ENCODE results near the gene CEP290. TPM values are rescaled to one million over a fixed set of nuclear protein-coding genes. Genes with fewer than 3 reads are reported as not detected.
"Not testable (repeated sequence)": the region's sequence is repeated elsewhere in the genome, so short reads cannot be mapped to it uniquely, and the experiment has no call there.

The CEP290 gene
- total RNA-seq, 2 experiments from 2014 or later = 15.2 to 15.3 TPM

- H3K4me1 Mint-ChIP-seq (ENCODE audit: low read depth) = peaks cover 33% of the 10 kb centered on the region
Observed at GRCh38 chr12:88144546-88145468, 2.9 kb upstream of the CEP290 start.

GRCh38 chr12:88144037-88144436, 2.1 kb upstream of the CEP290 start:
- ATAC-seq (no peak), DNase-seq (no peak)
- Mint-ChIP-seq H3K27ac (no peak overlapping the region), H3K9me3 (no peaks in the 10 kb centered on the region), H3K4me1 (ENCODE audit: low read depth) (peaks cover 33% of the 10 kb centered on the region), H3K36me3 (ENCODE audit: low read depth) (peaks cover 6% of the 10 kb centered on the region), H3K4me3 (peak overlapping the region; percentile 13), H3K27me3 (no peaks in the 10 kb centered on the region)
- CTCF ChIA-PET = no interaction called here
- POLR2A ChIA-PET = interaction anchor here (0.6 kb wide), 1 partner anchor 1074 kb away, joined by 3 read pairs; no protein-coding TSS in a partner anchor
- TF ChIP-seq CTCF (IDR thresholded peaks at IDR 0.05) = no peak
- intact Hi-C loops (cut with micrococcal nuclease) = no loop called here

More at GRCh38 chr12:88144546-88145468, 2.9 kb upstream of the CEP290 start:
- DNase-seq (no peak), ATAC-seq (no peak)
- no peak for TF ChIP-seq CTCF (IDR thresholded peaks at IDR 0.05)
- Mint-ChIP-seq H3K27ac (no peak overlapping the region), H3K27me3 (no peaks in the 10 kb centered on the region), H3K4me3 (peak overlapping the region; percentile 13), H3K9me3 (no peaks in the 10 kb centered on the region), H3K36me3 (ENCODE audit: low read depth) (peaks cover 7% of the 10 kb centered on the region)
- intact Hi-C loops (cut with micrococcal nuclease) = no loop called here
- ChIA-PET POLR2A (interaction anchor here (0.6 kb wide), 1 partner anchor 1073 kb away, joined by 3 read pairs; no protein-coding TSS in a partner anchor), CTCF (no interaction called here)

GRCh38 chr12:88142610-88142991, 713 bp upstream of the CEP290 start:
- H3K27ac Mint-ChIP-seq = peak overlapping the region; percentile 95
- POLR2A ChIA-PET = interaction anchor here (0.6 to 1.3 kb wide), 3 partner anchors 16 to 107 kb away, joined by 3 to 4 read pairs (median 4); a partner anchor contains a TSS
- intact Hi-C loops (cut with micrococcal nuclease) = loop anchor here (2.0 kb wide), 1 partner anchor 108 kb away; a partner anchor contains a TSS
- no peaks in the 10 kb centered on the region for H3K9me3 Mint-ChIP-seq
- H3K4me1 Mint-ChIP-seq (ENCODE audit: low read depth) = peaks cover 33% of the 10 kb centered on the region
- TF ChIP-seq CTCF (IDR thresholded peaks at IDR 0.05) = no peak
- H3K4me3 Mint-ChIP-seq = peak overlapping the region; percentile 97
- ATAC-seq (no peak), DNase-seq (peak; percentile 55)
- CTCF ChIA-PET = interaction anchor here (0.9 to 1.2 kb wide), 2 partner anchors 11 to 12 kb away, joined by 3 read pairs; no protein-coding TSS in a partner anchor
- no peaks in the 10 kb centered on the region for H3K27me3 Mint-ChIP-seq
- peaks cover 15% of the 10 kb centered on the region for H3K36me3 Mint-ChIP-seq (ENCODE audit: low read depth)

GRCh38 chr12:88141425-88141773, 489 bp downstream of the CEP290 start:
- peak overlapping the region; percentile 95 for H3K27ac Mint-ChIP-seq
- ChIA-PET CTCF (interaction anchor here (1.0 to 1.2 kb wide), 2 partner anchors 10 to 876 kb away, joined by 3 read pairs; no protein-coding TSS in a partner anchor), POLR2A (interaction anchor here (0.6 to 1.3 kb wide), 3 partner anchors 18 to 106 kb away, joined by 3 to 4 read pairs (median 3); a partner anchor contains a TSS)
- ATAC-seq = no peak
- no peaks in the 10 kb centered on the region for H3K9me3 Mint-ChIP-seq
- peak overlapping the region; percentile 97 for H3K4me3 Mint-ChIP-seq
- no peaks in the 10 kb centered on the region for H3K27me3 Mint-ChIP-seq
- peaks cover 20% of the 10 kb centered on the region for H3K36me3 Mint-ChIP-seq (ENCODE audit: low read depth)
- peaks cover 36% of the 10 kb centered on the region for H3K4me1 Mint-ChIP-seq (ENCODE audit: low read depth)
- intact Hi-C loops (cut with micrococcal nuclease) = no loop called here
- TF ChIP-seq CTCF (IDR thresholded peaks at IDR 0.05) = no peak
- no peak for DNase-seq

GRCh38 chr12:88139711-88140110, 2.2 kb downstream of the CEP290 start:
- POLR2A ChIA-PET; intact Hi-C loops (cut with micrococcal nuclease); H3K27ac Mint-ChIP-seq; ATAC-seq; CTCF ChIA-PET; H3K4me3 Mint-ChIP-seq; H3K9me3 Mint-ChIP-seq; DNase-seq; H3K27me3 Mint-ChIP-seq: not testable (repeated sequence)
- Mint-ChIP-seq H3K4me1 (ENCODE audit: low read depth) (peaks cover 26% of the 10 kb centered on the region), H3K36me3 (ENCODE audit: low read depth) (peaks cover 21% of the 10 kb centered on the region)

- intact Hi-C loops (cut with micrococcal nuclease); CTCF ChIA-PET; DNase-seq; H3K4me3 Mint-ChIP-seq; H3K27me3 Mint-ChIP-seq; H3K9me3 Mint-ChIP-seq; H3K27ac Mint-ChIP-seq; POLR2A ChIA-PET; ATAC-seq: not testable (repeated sequence)
- Mint-ChIP-seq H3K4me1 (ENCODE audit: low read depth) (peaks cover 13% of the 10 kb centered on the region), H3K36me3 (ENCODE audit: low read depth) (peaks cover 36% of the 10 kb centered on the region)
Observed at GRCh38 chr12:88133181-88133580, 8.7 kb downstream of the CEP290 start.

Data from activated CD8-positive, alpha-beta T cell treated with anti-CD3 and anti-CD28 coated beads for 36 hours (primary cell).